Measurements from ENCODE around the gene NLRC4. TPM values are rescaled to one million over a fixed set of nuclear protein-coding genes. Genes with fewer than 3 reads are reported as not detected.
"Not testable (repeated sequence)": the region's sequence is repeated elsewhere in the genome, so short reads cannot be mapped to it uniquely, and the experiment has no call there.

The NLRC4 gene
- 0.05 TPM in 1 of 2 replicates, not detected in the other for total RNA-seq (2014; rRNA removed; shearing (Covaris generic))

- no peak for DNase-seq
- Histone ChIP-seq H3K27ac (no peak within 1 kb of the TSS), H3K4me1 (no peaks in the 10 kb centered on the region), H3K36me3 (no peaks in the 10 kb centered on the region), H3K4me3 (no peak within 1 kb of the TSS), H3K27me3 (peaks cover 4% of the 10 kb centered on the region; the same call in 1 of the 2 replicates), H3K9me3 (replicated peaks) (no peaks in the 10 kb centered on the region)
These were observed at the start of gene NLRC4 for GRCh38 chr2:32264422-32265105. Gene NLRC4 (minus strand): TSS chr2:32264886. CDS start chr2:32256775, 8,111 bp downstream.

DNA sequence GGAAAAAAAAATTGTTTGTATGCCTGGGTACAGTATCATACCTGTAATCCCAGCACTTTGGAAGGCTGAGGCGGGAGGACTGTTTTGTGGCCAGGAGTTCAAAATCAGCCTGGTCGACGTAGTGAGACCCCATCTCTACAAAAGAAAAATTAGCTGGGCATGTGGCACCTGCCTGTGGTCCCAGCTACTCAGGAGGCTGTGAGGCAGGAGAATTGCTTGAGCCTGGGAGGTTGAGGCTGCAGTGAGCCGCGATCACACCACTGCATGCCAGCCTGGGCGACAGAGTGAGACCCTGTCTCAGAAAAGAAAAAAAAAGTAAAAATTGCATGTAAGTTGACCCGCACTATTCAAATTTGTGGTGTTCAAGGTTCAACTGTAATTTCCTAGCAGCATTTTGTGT is 45.9 kb upstream of the NLRC4 start:
- no peaks in the 10 kb centered on the region for H3K4me1 ChIP-seq
- no peak overlapping the region for H3K27ac ChIP-seq
- H3K4me3 ChIP-seq: no peak overlapping the region
- H3K36me3 ChIP-seq: peaks cover 27% of the 10 kb centered on the region
- no peaks in the 10 kb centered on the region for H3K27me3 ChIP-seq
- no peak for DNase-seq
- no peaks in the 10 kb centered on the region for H3K9me3 ChIP-seq (replicated peaks)

DNA sequence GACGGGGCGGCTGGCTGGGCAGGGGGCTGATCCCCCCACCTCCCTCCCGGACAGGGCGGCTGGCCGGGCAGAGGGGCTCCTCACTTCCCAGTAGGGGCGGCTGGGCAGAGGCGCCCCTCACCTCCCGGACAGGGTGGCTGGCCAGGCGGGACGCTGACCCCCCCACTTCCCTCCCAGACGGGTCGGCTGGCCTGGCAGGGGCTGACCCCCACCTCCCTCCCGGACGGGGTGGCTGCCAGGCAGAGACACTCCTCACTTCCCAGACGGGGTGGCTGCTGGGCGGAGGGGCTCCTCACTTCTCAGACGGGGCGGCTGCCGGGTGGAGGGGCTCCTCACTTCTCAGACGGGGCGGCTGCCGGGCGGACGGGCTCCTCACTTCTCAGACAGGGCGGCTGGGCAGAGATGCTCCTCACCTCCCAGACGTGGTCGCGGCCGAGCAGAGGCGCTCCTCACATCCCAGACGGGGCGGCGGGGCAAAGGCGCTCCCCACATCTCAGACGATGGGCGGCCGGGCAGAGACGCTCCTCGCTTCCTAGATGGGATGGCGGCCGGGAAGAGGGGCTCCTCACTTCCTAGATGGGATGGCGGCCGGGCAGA is 29.4 kb upstream of the NLRC4 start:
- H3K9me3 ChIP-seq (replicated peaks); H3K27ac ChIP-seq; H3K27me3 ChIP-seq; H3K4me1 ChIP-seq; DNase-seq; H3K4me3 ChIP-seq: not testable (repeated sequence)
- peaks cover 52% of the 10 kb centered on the region for H3K36me3 ChIP-seq

DNA sequence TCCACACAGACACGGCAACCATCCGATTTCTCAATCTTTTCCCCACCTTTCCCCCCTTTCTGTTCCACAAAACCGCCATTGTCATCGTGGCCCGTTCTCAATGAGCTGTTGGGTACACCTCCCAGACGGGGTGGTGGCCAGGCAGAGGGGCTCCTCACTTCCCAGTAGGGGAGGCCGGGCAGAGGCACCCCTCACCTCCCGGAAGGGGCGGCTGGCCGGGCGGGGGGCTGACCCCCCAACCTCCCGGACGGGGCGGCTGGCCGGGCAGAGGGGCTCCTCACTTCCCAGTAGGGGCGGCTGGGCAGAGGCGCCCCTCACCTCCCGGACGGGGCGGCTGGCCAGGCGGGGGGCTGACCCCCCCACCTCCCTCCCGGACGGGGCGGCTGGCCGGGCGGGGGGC is 28.8 kb upstream of the NLRC4 start:
- not testable (repeated sequence) for H3K4me1 ChIP-seq; H3K9me3 ChIP-seq (replicated peaks); H3K27ac ChIP-seq; H3K4me3 ChIP-seq; H3K27me3 ChIP-seq; DNase-seq
- H3K36me3 ChIP-seq: peaks cover 49% of the 10 kb centered on the region

DNA sequence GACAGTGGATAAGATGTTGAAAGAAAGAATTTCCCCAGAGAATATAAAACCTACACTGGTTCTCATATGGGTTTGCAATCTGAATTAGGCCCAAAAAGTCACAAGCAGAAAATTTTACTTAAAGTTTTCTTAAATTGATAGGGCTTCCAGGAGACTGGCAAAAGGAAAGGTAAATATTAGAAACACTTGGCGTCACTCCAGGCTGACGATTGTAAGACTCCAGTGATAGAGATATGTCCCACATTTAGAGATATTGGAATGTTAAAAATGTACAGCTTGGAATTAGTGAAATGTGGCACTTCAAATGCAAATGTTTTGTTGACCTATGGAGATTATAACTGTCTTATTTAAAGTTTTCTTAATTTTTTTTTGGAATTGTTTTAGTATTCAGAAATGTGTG is 27.1 kb upstream of the NLRC4 start:
- Histone ChIP-seq H3K4me1 (no peaks in the 10 kb centered on the region), H3K9me3 (replicated peaks) (0 out of 2 replicates have a peak, but pooled peaks cover 5% of the 10 kb centered on the region), H3K4me3 (no peak overlapping the region), H3K36me3 (peaks cover 43% of the 10 kb centered on the region), H3K27ac (no peak overlapping the region), H3K27me3 (no peaks in the 10 kb centered on the region)
- no peak for DNase-seq

DNA sequence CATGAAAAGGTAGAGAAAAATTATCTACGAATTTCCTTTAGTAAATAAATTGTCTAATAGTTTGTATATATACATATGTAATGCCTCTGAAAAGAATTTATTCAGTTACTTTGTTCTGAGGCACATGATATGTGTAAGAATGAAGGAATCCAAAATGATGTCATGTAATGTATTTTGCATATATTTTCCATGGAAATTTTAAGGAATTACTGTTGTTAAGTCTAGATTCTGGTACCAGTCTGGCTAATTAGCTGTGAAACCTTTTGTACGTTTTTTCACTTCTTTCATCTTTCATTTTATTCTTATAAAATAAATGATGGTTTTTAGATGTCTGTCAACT is 25.3 kb upstream of the NLRC4 start:
- Histone ChIP-seq H3K36me3 (peaks cover 30% of the 10 kb centered on the region), H3K4me1 (no peaks in the 10 kb centered on the region), H3K27me3 (no peaks in the 10 kb centered on the region), H3K9me3 (replicated peaks) (0 out of 2 replicates have a peak, but pooled peaks cover 5% of the 10 kb centered on the region), H3K27ac (no peak overlapping the region), H3K4me3 (no peak overlapping the region)
- DNase-seq: no peak

- DNase-seq: no peak
- Histone ChIP-seq H3K27ac (no peak overlapping the region), H3K9me3 (replicated peaks) (0 out of 2 replicates have a peak, but pooled peaks cover 5% of the 10 kb centered on the region), H3K4me1 (no peaks in the 10 kb centered on the region), H3K27me3 (no peaks in the 10 kb centered on the region), H3K4me3 (no peak overlapping the region), H3K36me3 (peaks cover 33% of the 10 kb centered on the region)
These were observed 24.7 kb upstream of the NLRC4 start for GRCh38 chr2:32289165-32289999.

GRCh38 chr2:32284321-32284720 is 19.6 kb upstream of the NLRC4 start:
- Histone ChIP-seq H3K27me3 (no peaks in the 10 kb centered on the region), H3K4me1 (no peaks in the 10 kb centered on the region), H3K4me3 (no peak overlapping the region), H3K27ac (no peak overlapping the region), H3K36me3 (peaks cover 17% of the 10 kb centered on the region), H3K9me3 (replicated peaks) (no peaks in the 10 kb centered on the region)
- DNase-seq: no peak

DNA sequence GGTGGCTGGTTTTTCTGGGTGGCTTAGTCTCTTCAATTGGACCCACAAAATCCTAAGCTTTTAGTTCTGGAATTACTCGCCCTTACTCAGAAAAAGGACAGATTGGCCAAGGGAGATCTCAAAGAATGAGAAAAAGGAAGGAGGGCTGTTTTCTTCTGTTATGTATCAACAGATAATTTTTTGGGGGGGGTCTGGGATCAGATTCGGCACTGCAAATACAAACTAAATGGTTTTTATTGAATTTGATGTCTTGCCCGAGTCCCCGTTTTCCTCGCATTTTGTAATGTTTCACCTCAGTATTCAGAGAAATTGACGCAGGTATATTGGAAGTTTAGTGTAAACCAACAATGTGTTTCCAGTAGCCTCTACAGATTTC is 13.8 kb upstream of the NLRC4 start:
- Histone ChIP-seq H3K27me3 (no peaks in the 10 kb centered on the region), H3K36me3 (peaks cover 11% of the 10 kb centered on the region), H3K4me1 (peaks cover 5% of the 10 kb centered on the region), H3K9me3 (replicated peaks) (no peaks in the 10 kb centered on the region), H3K4me3 (peak overlapping the region; percentile 93), H3K27ac (peak overlapping the region; percentile 77)
- peak in 1 of 2 experiments; percentile 26 for DNase-seq

- no peaks in the 10 kb centered on the region for H3K27me3 ChIP-seq
- peak; percentile 93 to 99 for DNase-seq
These were observed 13.2 kb upstream of the NLRC4 start, which contains the start of gene YIPF4 for GRCh38 chr2:32277674-32278477. Gene YIPF4 (plus strand): TSS chr2:32277904. CDS start chr2:32278156, 252 bp downstream.

DNA sequence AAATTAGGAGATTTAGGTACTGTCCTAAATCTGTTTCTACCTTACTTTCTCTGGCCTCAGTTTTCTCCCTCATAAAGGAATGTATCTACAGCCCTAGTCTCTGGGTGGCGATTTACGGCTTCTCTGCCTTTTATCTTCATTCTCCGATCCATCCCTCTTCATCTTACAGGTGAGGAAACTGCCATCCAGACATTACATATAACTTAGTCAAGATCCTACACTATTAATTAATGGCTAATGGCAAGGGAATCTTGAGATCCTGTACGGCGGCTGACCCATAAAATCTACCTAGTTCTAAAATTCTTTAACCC is 12.6 kb upstream of the NLRC4 start:
- Histone ChIP-seq H3K9me3 (replicated peaks) (no peaks in the 10 kb centered on the region), H3K4me3 (peak overlapping the region; percentile 93), H3K36me3 (peaks cover 6% of the 10 kb centered on the region), H3K27ac (peak overlapping the region; percentile 77), H3K27me3 (no peaks in the 10 kb centered on the region), H3K4me1 (peaks cover 5% of the 10 kb centered on the region)
- DNase-seq: no peak

More at GRCh38 chr2:32277674-32278477, 13.2 kb upstream of the NLRC4 start, which contains the start of gene YIPF4:
- Histone ChIP-seq H3K36me3 (peaks cover 9% of the 10 kb centered on the region), H3K4me1 (peaks cover 5% of the 10 kb centered on the region), H3K4me3 (peak within 1 kb of the TSS; percentile 93), H3K27ac (peak within 1 kb of the TSS; percentile 77), H3K9me3 (replicated peaks) (no peaks in the 10 kb centered on the region)

GRCh38 chr2:32275790-32276189 is 11.1 kb upstream of the NLRC4 start:
- not testable (repeated sequence) for H3K4me1 ChIP-seq; H3K4me3 ChIP-seq; H3K27me3 ChIP-seq; DNase-seq; H3K27ac ChIP-seq; H3K9me3 ChIP-seq (replicated peaks); H3K36me3 ChIP-seq

DNA sequence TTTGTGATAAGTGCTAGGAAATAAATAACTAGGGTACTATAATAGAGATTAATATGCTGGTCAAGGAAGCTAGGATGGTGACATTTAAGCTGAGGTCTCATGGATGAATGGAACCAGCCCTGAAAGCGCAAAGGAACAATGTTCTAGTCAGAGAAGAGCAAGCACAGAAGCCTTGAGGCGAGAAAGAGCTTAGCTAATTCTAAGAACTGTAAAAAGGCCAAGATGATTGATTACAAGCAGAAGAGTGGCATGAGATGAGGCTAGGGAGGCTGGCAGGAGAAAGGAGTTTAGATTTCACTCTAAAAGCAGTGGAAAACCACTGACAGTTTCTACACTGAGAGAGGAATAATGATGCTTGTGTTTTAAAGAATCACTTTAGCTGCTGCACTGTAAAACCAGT is 9.6 kb upstream of the NLRC4 start:
- Histone ChIP-seq H3K36me3 (no peaks in the 10 kb centered on the region; the same call in 1 of the 2 replicates), H3K27ac (no peak overlapping the region), H3K27me3 (no peaks in the 10 kb centered on the region), H3K4me3 (no peak overlapping the region), H3K9me3 (replicated peaks) (no peaks in the 10 kb centered on the region), H3K4me1 (peaks cover 5% of the 10 kb centered on the region)
- DNase-seq: no peak

GRCh38 chr2:32272279-32272678 is 7.6 kb upstream of the NLRC4 start:
- no peaks in the 10 kb centered on the region for H3K9me3 ChIP-seq (replicated peaks)
- H3K36me3 ChIP-seq: no peaks in the 10 kb centered on the region; the same call in 1 of the 2 replicates
- H3K4me1 ChIP-seq: peaks cover 3% of the 10 kb centered on the region
- no peak overlapping the region for H3K4me3 ChIP-seq
- H3K27ac ChIP-seq: no peak overlapping the region
- DNase-seq: no peak
- no peaks in the 10 kb centered on the region for H3K27me3 ChIP-seq
